HG03139 (cell line): ENCODE results near the gene MACF1.

Experiments
- ATAC-seq: cut with Tn5 transposase; IDR thresholded peaks from one replicate; pipeline ENCODE4 v1.9.1; 2021; ENCODE audit not compliant: unreplicated experiment

MACF1 gene

DNA sequence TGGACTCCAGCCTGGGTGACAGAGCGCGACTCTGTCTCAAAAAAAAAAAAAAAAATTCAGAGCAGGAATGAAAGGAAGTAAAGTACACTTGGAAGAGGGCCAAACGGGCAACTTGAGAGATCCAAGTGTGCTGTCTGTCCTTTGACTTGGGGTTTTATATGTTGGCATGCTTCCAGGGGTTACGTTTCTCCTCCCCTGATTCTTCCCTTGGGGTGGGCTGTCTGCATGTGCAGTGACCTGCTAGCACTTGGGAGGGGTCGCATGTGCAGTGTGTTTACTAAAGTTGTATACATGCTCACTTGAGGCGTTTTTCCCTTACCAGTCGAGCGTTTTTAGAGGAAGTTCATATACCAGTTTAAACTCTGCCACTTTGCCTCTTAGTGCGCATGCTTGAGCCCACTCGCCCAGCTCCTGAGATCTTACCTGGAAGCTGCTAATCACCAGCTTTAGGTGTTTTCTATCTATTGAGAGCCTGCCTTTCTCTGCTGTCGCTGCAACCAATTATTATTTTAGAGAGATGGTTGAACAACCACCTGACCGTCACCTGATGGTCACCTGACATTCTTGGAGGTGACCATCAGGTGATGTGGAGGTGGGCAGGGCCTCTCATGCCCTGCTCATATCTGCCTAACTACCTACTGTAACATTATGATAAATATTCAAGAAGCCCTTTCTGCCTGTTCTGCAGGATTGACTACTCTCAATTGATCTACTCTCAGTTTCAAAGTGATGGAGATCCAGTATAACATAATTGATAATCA, 140.1 kb downstream of the MACF1 start:
- ATAC-seq: no peak

DNA sequence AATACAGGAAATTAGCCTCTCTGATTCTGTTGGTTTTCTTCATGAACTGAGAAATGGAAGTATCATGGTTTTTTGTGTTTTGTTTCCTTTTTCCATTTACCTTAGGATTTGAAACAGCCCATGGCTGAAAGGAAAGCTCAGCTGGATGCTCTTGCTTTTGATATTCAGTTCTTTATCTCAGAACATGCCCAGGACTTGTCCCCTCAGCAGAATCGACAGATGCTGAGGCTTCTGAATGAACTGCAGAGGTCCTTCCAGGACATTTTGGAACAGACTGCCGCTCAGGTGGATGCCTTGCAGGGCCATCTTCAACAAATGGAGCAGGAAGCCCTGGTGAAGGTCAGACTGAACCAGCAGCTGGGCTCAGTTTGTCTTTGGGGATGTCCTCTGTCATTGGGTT, 142.4 kb downstream of the MACF1 start:
- no peak for ATAC-seq

DNA sequence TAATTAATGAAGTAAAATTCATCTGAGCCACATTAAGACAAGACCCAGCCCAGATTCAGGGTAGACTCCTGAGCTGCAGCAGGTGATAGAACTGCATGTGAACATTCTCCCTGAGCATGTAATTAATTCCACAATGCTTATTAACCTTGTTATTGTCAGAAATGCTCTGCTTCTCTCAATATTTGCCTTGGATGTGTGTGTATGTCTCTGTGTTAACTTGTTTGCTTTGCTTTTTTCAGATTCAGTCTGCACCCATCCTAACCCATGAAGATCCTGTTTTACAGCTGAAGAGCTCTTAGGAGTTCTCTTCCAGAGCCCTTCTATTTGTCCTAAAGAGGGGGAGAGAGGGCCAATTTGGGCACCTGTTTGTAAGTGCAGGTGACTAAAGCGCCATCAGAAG, 143.8 kb downstream of the MACF1 start:
- no peak for ATAC-seq

DNA sequence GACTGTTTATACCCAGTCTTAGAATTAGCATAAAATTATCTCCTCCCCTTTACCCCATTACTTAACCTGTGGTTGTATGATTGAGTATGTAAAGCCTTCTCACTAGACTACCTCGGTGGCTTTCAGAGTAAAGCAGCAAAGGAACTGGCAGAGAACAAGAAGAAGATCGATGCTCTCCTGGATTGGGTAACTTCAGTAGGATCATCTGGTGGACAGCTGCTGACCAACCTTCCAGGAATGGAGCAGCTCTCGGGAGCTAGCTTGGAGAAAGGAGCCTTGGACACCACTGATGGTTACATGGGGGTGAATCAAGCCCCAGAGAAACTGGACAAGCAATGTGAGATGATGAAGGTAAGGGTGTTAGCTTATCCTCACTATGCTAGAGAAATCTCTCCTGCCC, 148.4 kb downstream of the MACF1 start:
- ATAC-seq: no peak

DNA sequence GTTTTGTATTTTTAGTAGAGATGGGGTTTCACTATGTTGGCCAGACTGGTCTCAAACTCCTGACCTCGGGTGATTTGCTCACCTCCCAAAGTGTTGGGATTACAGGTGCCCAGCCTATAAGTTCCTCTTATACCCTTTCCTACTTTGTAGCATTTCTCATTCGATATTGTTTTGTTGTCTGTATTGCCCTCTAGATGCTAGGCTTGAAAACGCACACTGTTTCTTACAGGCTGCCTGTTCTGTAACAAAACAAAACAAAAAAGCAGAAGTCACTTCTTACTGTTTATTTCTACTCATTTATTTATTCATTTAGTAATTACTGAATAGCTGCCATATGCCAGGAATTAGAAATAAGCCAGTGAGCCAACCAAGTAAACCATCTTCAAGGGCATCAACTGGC, 150.1 kb downstream of the MACF1 start:
- ATAC-seq: no peak

DNA sequence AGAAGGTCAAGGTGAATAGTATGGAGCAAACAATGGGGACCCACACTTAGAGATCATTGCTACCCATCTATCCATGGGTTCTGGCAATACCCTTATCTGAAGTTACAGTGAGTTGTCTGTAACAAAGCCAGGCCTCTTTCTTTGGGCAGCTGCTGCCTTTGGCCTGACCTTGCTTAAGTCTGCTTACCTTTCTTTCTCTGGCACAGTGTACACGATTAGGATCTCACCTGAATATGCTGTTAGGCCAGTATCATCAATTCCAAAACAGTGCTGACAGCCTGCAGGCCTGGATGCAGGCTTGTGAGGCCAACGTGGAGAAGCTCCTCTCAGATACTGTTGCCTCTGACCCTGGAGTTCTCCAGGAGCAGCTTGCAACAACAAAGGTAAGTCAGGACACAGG, 154.0 kb downstream of the MACF1 start:
- ATAC-seq: no peak

DNA sequence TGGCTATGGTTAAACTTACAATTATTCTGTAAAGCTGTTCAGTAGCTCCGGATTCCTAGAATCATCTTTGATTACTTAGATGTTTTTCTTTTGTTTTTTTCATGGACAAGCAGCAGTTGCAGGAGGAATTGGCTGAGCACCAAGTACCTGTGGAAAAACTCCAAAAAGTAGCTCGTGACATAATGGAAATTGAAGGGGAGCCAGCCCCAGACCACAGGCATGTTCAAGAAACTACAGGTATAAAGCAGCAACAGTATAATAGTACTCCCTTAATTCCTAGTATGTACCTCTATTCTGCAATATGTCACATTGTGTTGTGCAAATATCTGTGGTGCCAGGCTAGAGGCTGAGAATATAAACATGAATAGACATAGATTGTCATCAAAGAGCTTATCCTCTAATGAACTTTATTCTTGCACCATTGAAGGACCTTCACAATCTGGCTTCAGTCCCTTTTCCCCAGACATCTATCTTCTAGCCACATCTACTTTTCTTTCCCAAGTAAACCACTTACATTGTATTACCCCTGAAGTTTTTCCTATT, 154.6 kb downstream of the MACF1 start:
- no peak for ATAC-seq

DNA sequence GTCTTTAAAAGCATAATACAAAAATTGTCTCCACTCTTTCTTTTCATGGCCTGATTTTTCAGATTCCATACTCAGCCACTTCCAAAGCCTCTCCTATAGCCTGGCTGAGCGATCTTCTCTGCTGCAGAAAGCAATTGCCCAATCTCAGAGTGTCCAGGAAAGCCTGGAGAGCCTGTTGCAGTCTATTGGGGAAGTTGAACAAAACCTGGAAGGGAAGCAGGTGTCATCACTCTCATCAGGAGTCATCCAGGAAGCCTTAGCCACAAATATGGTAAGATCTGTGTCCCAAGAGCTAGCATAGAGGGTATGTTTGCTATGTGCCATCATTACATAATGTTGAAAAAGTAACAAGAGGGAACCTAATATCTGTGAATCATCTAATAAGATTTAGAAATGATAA, 156.2 kb downstream of the MACF1 start:
- no peak for ATAC-seq

DNA sequence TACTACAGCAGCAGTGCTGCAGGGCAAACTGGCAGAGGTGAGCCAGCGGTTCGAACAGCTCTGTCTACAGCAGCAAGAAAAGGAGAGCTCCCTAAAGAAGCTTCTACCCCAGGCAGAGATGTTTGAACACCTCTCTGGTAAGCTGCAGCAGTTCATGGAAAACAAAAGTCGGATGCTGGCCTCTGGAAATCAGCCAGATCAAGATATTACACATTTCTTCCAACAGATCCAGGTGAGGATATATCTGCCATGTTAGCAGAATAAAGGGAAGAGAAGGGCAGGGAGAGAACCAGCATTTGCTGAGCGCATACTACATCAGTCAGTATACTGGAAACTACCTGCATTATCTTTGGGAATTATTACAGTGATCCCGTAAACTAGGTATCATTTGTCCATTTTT, 157.0 kb downstream of the MACF1 start:
- no peak for ATAC-seq

DNA sequence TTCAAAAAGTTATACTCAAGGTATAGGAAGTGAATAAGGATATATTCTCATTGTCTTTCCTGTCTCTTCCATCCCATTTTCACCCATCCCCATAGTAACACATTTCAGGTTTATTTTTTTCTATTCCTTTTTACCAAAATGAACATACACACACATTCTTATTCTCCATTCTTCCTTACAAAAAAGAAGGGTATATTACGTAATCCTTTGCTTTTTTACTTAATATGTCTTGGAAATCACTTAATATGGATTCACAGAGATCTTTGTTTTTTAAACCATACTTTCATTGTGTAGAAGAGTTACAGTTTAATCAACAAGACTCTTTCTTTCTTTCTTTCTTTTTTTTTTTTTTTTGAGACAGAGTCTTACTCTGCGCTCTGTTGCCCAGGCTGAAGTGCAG, 158.8 kb downstream of the MACF1 start:
- no peak for ATAC-seq

DNA sequence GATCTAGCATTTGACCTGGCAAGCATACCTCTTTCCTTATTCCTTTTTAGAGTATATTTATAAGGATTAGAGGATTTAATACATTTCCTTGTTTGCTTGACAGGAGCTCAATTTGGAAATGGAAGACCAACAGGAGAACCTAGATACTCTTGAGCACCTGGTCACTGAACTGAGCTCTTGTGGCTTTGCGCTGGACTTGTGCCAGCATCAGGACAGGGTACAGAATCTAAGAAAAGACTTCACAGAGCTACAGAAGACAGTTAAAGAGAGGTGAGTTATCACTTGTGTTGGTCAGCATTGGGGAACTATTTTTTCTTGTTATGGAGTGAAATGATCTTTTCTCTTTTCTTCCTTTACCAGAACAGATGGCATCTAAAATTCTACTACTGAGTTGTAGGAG, 163.6 kb downstream of the MACF1 start:
- no peak for ATAC-seq

DNA sequence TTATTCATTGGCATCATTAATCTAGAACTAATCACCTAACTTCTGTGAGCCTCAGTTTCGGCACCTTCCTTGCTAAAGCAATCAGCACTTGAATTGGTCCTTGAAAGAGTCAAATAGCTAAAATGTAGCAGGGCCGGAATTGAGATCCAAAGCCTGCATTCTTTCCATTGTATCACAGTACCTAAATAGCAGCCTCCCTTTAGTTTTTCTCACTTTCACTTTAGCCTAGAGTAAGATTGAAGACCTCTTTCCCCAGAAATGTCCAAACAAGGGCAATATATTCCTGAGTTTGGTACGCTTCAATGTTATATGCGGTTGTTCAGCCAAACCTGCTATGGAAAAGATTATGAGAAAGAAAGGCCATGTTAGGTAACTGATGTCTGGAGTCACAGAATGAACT, 165.1 kb downstream of the MACF1 start:
- ATAC-seq: no peak

DNA sequence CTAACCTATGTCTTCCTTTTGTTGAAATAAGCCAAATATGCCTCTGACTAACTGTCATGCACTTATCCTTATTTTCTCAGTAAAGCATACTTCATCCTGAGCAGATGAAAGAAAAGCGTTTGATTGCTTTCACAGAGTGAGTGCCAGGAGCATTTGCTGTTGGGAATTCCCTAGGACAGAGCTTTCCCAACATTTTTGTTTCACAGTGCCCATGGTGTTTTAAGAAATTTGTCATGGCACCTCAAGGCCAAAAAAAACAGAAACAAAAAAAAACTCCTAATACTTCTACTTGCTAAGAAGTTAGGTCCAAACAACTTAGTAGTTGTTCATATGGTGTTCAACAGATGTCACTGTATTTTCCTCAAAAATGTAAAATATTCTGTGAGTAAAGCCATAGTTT, 166.1 kb downstream of the MACF1 start:
- ATAC-seq: no peak

DNA sequence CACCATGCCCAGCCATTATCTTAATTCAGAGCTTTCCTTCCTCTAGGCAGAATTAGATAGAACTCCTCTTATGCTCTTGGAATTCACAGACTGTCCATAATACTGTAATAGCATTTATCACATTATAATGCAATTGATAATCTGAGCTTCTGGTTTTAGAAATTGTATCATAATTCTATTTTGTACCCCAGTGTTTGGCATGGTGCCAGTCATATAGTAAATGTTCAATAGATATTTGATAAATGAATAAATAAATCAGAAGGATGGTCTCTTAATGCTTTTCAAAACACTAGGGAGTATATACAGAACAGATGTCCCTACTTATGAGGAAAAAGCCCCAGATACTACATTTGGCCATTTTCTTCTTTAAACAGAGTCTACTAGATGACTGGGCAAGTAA, 167.6 kb downstream of the MACF1 start:
- no peak for ATAC-seq

DNA sequence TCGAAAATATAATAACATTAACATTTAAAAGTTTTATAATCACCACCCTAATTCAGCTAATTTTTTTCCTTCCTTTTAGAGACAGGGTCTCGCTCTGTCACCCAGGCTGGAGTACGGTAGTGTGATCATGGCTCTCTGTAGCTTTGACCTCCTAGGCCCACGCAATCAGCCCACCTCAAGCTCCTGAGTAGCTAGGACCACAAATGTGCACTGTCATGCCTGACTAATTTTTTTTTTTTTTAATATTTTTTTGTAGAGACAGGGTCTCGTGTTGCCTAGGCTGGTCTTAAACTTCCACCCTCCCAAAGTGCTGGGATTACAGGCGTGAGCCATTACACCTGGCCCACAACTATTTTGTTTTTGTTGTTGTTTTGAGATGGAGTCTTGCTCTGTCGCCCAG, 172.2 kb downstream of the MACF1 start:
- ATAC-seq: no peak

DNA sequence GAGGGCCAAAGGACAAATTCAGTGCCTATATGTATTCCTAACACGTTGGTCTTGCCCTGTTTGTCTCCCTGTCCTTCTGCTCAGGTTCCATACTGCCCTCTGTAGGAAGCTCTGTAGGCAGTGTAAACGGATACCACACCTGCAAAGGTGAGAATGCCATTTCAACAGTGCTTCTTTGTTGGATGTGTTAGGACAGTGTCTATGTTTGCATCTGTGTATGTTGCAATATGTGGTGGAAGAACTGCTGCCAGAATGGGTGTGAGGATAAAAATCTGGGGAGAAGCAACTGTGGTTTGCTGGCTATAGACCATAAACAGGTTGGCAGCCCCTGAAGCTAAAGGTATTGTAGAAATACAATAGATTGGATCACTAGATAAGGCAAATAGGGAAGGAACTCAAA, 173.9 kb downstream of the MACF1 start:
- ATAC-seq: no peak

DNA sequence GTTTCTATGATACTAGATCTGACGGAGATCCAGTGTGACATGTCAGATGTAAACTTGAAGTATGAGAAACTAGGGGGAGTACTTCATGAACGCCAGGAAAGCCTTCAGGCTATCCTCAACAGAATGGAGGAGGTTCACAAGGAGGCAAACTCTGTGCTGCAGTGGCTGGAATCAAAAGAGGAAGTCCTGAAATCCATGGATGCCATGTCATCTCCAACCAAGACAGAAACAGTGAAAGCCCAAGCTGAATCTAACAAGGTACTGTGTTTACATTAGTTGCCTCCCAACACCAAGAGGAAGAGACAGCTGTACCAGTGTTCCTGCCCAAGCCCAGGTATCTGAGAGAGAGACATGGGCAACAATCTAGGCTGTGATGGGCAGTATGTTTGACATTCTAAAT, 174.7 kb downstream of the MACF1 start:
- ATAC-seq: no peak

DNA sequence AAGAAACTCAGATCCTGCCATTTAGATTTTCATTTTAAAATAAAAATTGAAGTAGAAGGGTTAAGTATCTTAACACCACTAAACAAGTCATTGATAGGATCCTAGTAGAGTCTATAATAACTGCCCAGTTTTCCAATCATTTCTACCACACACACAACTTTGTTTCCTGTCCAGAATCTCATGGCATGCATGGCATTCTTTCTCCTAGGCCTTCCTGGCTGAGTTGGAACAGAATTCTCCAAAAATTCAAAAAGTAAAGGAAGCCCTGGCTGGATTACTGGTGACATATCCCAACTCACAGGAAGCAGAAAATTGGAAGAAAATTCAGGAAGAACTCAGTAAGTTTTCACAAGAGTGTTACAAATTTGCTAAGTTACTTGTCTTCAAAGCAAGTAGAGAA, 175.5 kb downstream of the MACF1 start:
- ATAC-seq: no peak

DNA sequence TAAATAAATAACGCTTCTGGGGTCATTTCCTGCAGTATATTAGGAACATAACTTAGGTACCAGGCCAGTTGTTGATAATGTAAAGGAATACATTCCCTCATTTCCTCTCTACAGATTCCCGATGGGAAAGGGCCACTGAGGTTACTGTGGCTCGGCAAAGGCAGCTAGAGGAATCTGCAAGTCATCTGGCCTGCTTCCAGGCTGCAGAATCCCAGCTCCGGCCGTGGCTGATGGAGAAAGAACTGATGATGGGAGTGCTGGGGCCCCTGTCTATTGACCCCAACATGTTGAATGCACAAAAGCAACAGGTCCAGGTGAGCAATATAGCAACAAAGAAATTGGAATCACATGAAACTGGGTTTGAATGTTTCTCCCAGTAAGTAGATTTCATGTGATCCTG, 177.3 kb downstream of the MACF1 start:
- no peak for ATAC-seq

DNA sequence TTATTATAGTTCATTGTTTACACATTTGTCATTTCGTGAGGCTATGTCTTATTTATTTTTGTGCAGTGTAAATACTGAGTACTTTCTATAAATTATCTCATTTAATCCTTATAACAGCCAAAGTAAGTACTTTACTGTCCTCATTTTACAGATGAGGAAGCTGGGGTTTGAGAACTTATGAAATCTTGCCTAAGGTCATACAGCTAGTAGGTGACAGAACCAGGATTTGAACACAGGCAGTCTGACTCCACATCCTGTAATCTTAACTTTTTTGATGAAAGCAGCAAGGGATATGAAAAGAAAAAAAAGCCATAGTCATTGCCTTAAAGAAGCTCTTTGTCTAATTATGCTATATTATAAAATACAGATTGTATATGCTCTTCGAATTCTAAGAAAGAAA, 179.8 kb downstream of the MACF1 start:
- no peak for ATAC-seq

DNA sequence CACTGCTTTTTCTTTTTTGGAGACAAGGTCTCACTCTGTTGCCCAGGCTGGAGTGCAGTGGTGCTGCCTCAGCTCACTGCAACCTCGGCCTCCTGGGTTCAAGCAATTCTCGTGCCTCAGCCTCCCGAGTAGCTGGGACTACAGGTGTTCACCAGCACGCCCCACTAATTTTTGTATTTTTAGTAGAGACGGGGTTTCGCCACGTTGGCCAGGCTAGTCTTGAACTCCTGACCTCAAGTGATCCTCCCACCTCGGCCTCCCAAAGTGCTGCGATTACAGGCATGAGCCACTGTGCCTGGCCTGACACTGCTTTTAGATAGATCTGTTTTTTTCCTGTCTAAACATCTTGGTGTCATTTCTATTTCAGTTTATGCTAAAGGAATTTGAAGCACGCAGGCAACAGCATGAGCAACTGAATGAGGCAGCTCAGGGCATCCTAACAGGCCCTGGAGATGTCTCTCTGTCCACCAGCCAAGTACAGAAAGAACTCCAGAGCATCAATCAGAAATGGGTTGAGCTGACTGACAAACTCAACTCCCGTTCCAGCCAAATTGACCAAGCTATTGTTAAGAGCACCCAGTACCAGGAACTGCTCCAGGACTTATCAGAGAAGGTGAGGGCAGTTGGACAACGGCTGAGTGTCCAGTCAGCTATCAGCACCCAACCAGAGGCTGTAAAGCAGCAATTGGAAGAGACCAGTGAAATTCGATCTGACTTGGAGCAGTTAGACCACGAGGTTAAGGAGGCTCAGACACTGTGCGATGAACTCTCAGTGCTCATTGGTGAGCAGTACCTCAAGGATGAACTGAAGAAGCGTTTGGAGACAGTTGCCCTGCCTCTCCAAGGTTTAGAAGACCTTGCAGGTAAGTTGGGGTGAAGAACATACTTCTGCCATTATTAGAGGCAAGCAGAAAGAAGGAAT, 180.8 kb downstream of the MACF1 start:
- no peak for ATAC-seq

DNA sequence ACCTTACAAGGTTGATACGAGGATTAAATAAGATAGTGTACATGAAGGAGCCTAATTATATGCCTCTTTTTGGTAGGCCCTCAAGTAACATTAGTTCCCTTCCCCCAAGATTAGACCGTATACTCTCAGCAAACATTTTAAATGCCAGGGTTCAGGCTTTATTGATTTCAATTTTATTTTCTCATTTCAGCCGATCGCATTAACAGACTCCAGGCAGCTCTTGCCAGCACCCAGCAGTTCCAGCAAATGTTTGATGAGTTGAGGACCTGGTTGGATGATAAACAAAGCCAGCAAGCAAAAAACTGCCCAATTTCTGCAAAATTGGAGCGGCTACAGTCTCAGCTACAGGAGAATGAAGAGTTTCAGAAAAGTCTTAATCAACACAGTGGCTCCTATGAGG, 182.5 kb downstream of the MACF1 start:
- no peak for ATAC-seq
